Measurements from ENCODE around the gene PRAMEF20.
"Not testable (repeated sequence)": the region's sequence is repeated elsewhere in the genome, so short reads cannot be mapped to it uniquely, and the experiment has no call there.

DNA sequence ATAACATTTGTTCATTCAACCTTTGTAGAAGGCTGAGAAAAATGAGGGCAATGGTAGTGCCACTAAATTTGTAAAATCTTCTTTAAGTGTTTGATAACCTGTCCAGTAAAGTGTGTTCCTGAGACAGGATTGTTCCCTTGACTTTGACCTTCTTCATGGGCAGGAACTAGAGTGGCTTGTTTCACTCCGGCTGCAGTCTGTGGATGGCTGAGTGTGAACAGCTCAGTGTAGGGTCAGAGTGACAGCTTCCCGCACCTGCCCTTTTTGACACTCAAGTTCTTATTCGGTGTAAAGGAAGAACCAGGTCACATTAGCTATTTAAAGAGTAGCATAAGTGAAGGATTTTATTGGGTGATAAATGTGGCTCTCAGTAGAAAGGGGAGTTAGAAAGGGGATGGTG, 29.9 kb upstream of the PRAMEF20 start:
- TF ChIP-seq, protein P1, sequence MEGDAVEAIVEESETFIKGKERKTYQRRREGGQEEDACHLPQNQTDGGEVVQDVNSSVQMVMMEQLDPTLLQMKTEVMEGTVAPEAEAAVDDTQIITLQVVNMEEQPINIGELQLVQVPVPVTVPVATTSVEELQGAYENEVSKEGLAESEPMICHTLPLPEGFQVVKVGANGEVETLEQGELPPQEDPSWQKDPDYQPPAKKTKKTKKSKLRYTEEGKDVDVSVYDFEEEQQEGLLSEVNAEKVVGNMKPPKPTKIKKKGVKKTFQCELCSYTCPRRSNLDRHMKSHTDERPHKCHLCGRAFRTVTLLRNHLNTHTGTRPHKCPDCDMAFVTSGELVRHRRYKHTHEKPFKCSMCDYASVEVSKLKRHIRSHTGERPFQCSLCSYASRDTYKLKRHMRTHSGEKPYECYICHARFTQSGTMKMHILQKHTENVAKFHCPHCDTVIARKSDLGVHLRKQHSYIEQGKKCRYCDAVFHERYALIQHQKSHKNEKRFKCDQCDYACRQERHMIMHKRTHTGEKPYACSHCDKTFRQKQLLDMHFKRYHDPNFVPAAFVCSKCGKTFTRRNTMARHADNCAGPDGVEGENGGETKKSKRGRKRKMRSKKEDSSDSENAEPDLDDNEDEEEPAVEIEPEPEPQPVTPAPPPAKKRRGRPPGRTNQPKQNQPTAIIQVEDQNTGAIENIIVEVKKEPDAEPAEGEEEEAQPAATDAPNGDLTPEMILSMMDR (IDR thresholded peaks at IDR 0.05; ENCODE audit: low read depth, low read length), result not testable (repeated sequence)
- TF ChIP-seq POLR2A (IDR thresholded peaks at IDR 0.05; ENCODE audit: extremely low read depth, insufficient read length); MYC (IDR thresholded peaks at IDR 0.05; ENCODE audit: low read depth, low read length): not testable (repeated sequence)
- TF ChIP-seq, protein P2, sequence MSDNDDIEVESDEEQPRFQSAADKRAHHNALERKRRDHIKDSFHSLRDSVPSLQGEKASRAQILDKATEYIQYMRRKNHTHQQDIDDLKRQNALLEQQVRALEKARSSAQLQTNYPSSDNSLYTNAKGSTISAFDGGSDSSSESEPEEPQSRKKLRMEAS (IDR thresholded peaks at IDR 0.05; ENCODE audit: low read depth, low read length), result not testable (repeated sequence)

All from NB4 (cell line).